BE2C (cell line): ENCODE measurements around the gene ZNF804B.

Source experiments
- DNase-seq: peaks from one replicate; pipeline ENCODE4 v3.0.0-alpha.2; 2020
- H3K27me3 ChIP-seq: fragments of 250-450 bp; sonication (Bioruptor Pico); 2 replicates; pipeline ENCODE4 v1.5.1; 2020; ENCODE audit warnings: mild to moderate bottlenecking
- H3K36me3 ChIP-seq: fragments of 250-450 bp; sonication (Bioruptor Pico); 2 replicates; pipeline ENCODE4 v1.5.1; 2020; ENCODE audit warnings: mild to moderate bottlenecking
- H3K4me1 ChIP-seq: fragments of 250-450 bp; sonication (Bioruptor Pico); 2 replicates; pipeline ENCODE4 v1.5.1; 2020
- H3K4me3 ChIP-seq: 2 replicates; pipeline ENCODE4 v1.5.1; 2011; ENCODE audit warnings: low read depth, low read length
- H3K9me3 ChIP-seq: fragments of 250-450 bp; sonication (Bioruptor Pico); 2 replicates; pipeline ENCODE4 v1.5.1; 2020
- CTCF ChIP-seq: IDR thresholded peaks from 2 replicates; pipeline ENCODE4 v1.5.1; 2012; ENCODE audit warnings: mild to moderate bottlenecking, low read depth, low read length

Gene ZNF804B

GRCh38 chr7:88758381-88759229 is 895 bp upstream of the ZNF804B start:
- Histone ChIP-seq H3K27me3 (peaks cover 37% of the 10 kb centered on the region), H3K9me3 (no peaks in the 10 kb centered on the region), H3K36me3 (no peaks in the 10 kb centered on the region), H3K4me3 (no peak overlapping the region), H3K4me1 (no peaks in the 10 kb centered on the region)
- DNase-seq = peak; percentile 6
- no peak for TF ChIP-seq CTCF

DNA sequence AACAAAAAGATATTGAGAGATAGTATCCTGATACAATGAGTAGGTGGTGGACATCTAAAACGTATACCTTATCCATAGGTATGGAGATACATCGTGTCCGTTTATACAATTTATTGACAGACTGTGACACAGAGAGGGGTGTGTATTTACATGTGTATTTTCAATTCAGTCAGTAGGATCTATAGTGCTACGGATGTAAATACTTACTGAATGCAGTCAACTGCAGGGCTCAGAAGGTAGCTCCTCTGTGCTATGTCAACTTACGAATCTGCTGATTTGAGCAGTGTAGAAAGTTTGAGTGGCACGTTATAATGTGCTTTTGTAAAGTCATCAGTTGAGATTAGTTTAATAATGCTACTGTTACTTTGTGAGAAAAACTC is 626 bp downstream of the ZNF804B start:
- no peak overlapping the region for H3K4me3 ChIP-seq
- no peaks in the 10 kb centered on the region for H3K9me3 ChIP-seq
- peaks cover 37% of the 10 kb centered on the region for H3K27me3 ChIP-seq
- no peak for DNase-seq
- no peaks in the 10 kb centered on the region for H3K4me1 ChIP-seq
- no peak for TF ChIP-seq CTCF
- H3K36me3 ChIP-seq = no peaks in the 10 kb centered on the region

- Histone ChIP-seq H3K4me3 (no peak overlapping the region), H3K4me1 (no peaks in the 10 kb centered on the region), H3K27me3 (peaks cover 36% of the 10 kb centered on the region), H3K9me3 (no peaks in the 10 kb centered on the region), H3K36me3 (no peaks in the 10 kb centered on the region)
- DNase-seq = no peak
- no peak for TF ChIP-seq CTCF
Observed at GRCh38 chr7:88761779-88762178, 2.3 kb downstream of the ZNF804B start.

GRCh38 chr7:88771417-88771816 is 11.9 kb downstream of the ZNF804B start:
- TF ChIP-seq CTCF = no peak
- DNase-seq = no peak
- Histone ChIP-seq H3K4me3 (no peak overlapping the region), H3K27me3 (no peaks in the 10 kb centered on the region), H3K9me3 (no peaks in the 10 kb centered on the region), H3K36me3 (no peaks in the 10 kb centered on the region), H3K4me1 (no peaks in the 10 kb centered on the region)

DNA sequence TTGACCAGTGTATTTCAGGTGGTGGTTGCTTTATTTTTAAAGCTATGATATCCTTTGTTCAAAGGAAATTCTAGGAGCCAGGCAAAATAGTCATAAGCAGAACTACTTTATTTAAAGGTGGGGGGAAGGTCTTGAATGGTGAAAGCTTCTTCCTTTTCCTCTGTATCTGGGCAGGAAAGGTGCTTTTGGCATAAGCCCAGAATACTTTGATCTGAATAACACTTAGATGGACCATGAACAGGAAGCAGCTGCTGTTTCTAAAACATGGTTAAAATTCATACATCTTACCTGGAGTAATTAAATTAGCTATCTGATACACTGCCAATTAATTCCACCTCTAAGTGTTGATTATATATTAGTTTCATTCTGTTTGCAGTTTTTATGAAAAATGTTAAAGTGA is 13.3 kb downstream of the ZNF804B start:
- no peak for TF ChIP-seq CTCF
- H3K4me1 ChIP-seq = no peaks in the 10 kb centered on the region
- no peaks in the 10 kb centered on the region for H3K9me3 ChIP-seq
- no peaks in the 10 kb centered on the region for H3K36me3 ChIP-seq
- H3K27me3 ChIP-seq = no peaks in the 10 kb centered on the region
- H3K4me3 ChIP-seq = no peak overlapping the region
- no peak for DNase-seq

GRCh38 chr7:88775838-88776237 is 16.3 kb downstream of the ZNF804B start:
- Histone ChIP-seq H3K4me3 (no peak overlapping the region), H3K36me3 (no peaks in the 10 kb centered on the region)
- no peak for DNase-seq

More at GRCh38 chr7:88775838-88776237, 16.3 kb downstream of the ZNF804B start:
- no peaks in the 10 kb centered on the region for H3K9me3 ChIP-seq
- H3K4me1 ChIP-seq = no peaks in the 10 kb centered on the region
- TF ChIP-seq CTCF = no peak
- no peaks in the 10 kb centered on the region for H3K27me3 ChIP-seq
